ENCODE measurements around the gene HLA-DQB1. TPM values are rescaled to one million over a fixed set of nuclear protein-coding genes. Genes with fewer than 3 reads are reported as not detected.
"Not testable (repeated sequence)": the region's sequence is repeated elsewhere in the genome, so short reads cannot be mapped to it uniquely, and the experiment has no call there.

HLA-DQB1 gene
- total RNA-seq (2014; rRNA removed; shearing (Covaris generic); ENCODE audit: low replicate concordance): 79.1 and 126 TPM in 2 replicates

- peak; percentile 94 for DNase-seq
- Histone ChIP-seq H3K27me3 (ENCODE audit: low read length) (no peaks in the 10 kb centered on the region), H3K9me3 (ENCODE audit: low read length) (no peaks in the 10 kb centered on the region), H3K4me2 (ENCODE audit: low read depth, low read length, poor library complexity, severe bottlenecking) (peak within 1 kb of the TSS; percentile 73), H3K79me2 (ENCODE audit: low read length) (peaks cover 13% of the 10 kb centered on the region), H3K27ac (ENCODE audit: low read length) (peak within 1 kb of the TSS; percentile 86), H3K4me3 (ENCODE audit: low read length) (peak within 1 kb of the TSS; percentile 83), H2AFZ (ENCODE audit: low read length) (no peak within 1 kb of the TSS), H3K4me1 (ENCODE audit: low read length) (peaks cover 33% of the 10 kb centered on the region), H3K9ac (ENCODE audit: low read length) (peak within 1 kb of the TSS; percentile 74), H3K36me3 (ENCODE audit: insufficient read depth, low read length) (no peaks in the 10 kb centered on the region), H4K20me1 (ENCODE audit: insufficient read depth, low read depth, low read length) (no peaks in the 10 kb centered on the region), H3K9me2 (replicated peaks; ENCODE audit: insufficient read depth, low read length) (no peaks in the 10 kb centered on the region)
These were observed at the start of gene HLA-DQB1 for GRCh38 chr6:32666420-32667300. Gene HLA-DQB1 (minus strand): TSS chr6:32666657. CDS start chr6:32666607, 50 bp downstream.

- Histone ChIP-seq H3K79me2 (ENCODE audit: low read length) (no peaks in the 10 kb centered on the region), H4K20me1 (ENCODE audit: insufficient read depth, low read depth, low read length) (no peaks in the 10 kb centered on the region), H3K27ac (ENCODE audit: low read length) (no peak overlapping the region), H2AFZ (ENCODE audit: low read length) (no peak overlapping the region), H3K4me2 (ENCODE audit: low read depth, low read length, poor library complexity, severe bottlenecking) (no peak overlapping the region), H3K4me1 (ENCODE audit: low read length) (0 out of 2 replicates have a peak, but pooled peaks cover 2% of the 10 kb centered on the region), H3K9me3 (ENCODE audit: low read length) (no peaks in the 10 kb centered on the region), H3K9me2 (replicated peaks; ENCODE audit: insufficient read depth, low read length) (no peaks in the 10 kb centered on the region), H3K9ac (ENCODE audit: low read length) (no peak overlapping the region), H3K27me3 (ENCODE audit: low read length) (no peaks in the 10 kb centered on the region), H3K4me3 (ENCODE audit: low read length) (no peak overlapping the region), H3K36me3 (ENCODE audit: insufficient read depth, low read length) (no peaks in the 10 kb centered on the region)
- DNase-seq: no peak
These were observed 46.8 kb upstream of the HLA-DQB1 start for GRCh38 chr6:32713241-32713640.

GRCh38 chr6:32709625-32710024 lies 43.2 kb upstream of the HLA-DQB1 start:
- no peaks in the 10 kb centered on the region for H4K20me1 ChIP-seq (ENCODE audit: insufficient read depth, low read depth, low read length)
- H3K27me3 ChIP-seq (ENCODE audit: low read length): no peaks in the 10 kb centered on the region
- no peak overlapping the region for H3K4me2 ChIP-seq (ENCODE audit: low read depth, low read length, poor library complexity, severe bottlenecking)
- no peak overlapping the region for H3K9ac ChIP-seq (ENCODE audit: low read length)
- H3K27ac ChIP-seq (ENCODE audit: low read length): no peak overlapping the region
- 0 out of 2 replicates have a peak, but pooled peaks cover 2% of the 10 kb centered on the region for H3K4me1 ChIP-seq (ENCODE audit: low read length)
- no peaks in the 10 kb centered on the region for H3K9me3 ChIP-seq (ENCODE audit: low read length)
- H3K9me2 ChIP-seq (replicated peaks; ENCODE audit: insufficient read depth, low read length): no peaks in the 10 kb centered on the region
- H3K36me3 ChIP-seq (ENCODE audit: insufficient read depth, low read length): no peaks in the 10 kb centered on the region
- H3K79me2 ChIP-seq (ENCODE audit: low read length): no peaks in the 10 kb centered on the region
- no peak overlapping the region for H2AFZ ChIP-seq (ENCODE audit: low read length)
- no peak overlapping the region for H3K4me3 ChIP-seq (ENCODE audit: low read length)
- no peak for DNase-seq

- not testable (repeated sequence) for H3K9me3 ChIP-seq (ENCODE audit: low read length); H2AFZ ChIP-seq (ENCODE audit: low read length); H3K27ac ChIP-seq (ENCODE audit: low read length); H3K9me2 ChIP-seq (replicated peaks; ENCODE audit: insufficient read depth, low read length); H3K36me3 ChIP-seq (ENCODE audit: insufficient read depth, low read length); DNase-seq; H4K20me1 ChIP-seq (ENCODE audit: insufficient read depth, low read depth, low read length); H3K79me2 ChIP-seq (ENCODE audit: low read length); H3K4me3 ChIP-seq (ENCODE audit: low read length); H3K9ac ChIP-seq (ENCODE audit: low read length); H3K27me3 ChIP-seq (ENCODE audit: low read length); H3K4me2 ChIP-seq (ENCODE audit: low read depth, low read length, poor library complexity, severe bottlenecking)
- peaks cover 23% of the 10 kb centered on the region for H3K4me1 ChIP-seq (ENCODE audit: low read length)
These were observed 38.7 kb upstream of the HLA-DQB1 start for GRCh38 chr6:32705164-32705563.

- Histone ChIP-seq H2AFZ (ENCODE audit: low read length) (no peak overlapping the region), H3K9me2 (replicated peaks; ENCODE audit: insufficient read depth, low read length) (no peaks in the 10 kb centered on the region), H3K36me3 (ENCODE audit: insufficient read depth, low read length) (no peaks in the 10 kb centered on the region), H3K9me3 (ENCODE audit: low read length) (no peaks in the 10 kb centered on the region), H3K79me2 (ENCODE audit: low read length) (no peaks in the 10 kb centered on the region), H4K20me1 (ENCODE audit: insufficient read depth, low read depth, low read length) (no peaks in the 10 kb centered on the region), H3K4me1 (ENCODE audit: low read length) (peaks cover 36% of the 10 kb centered on the region), H3K27ac (ENCODE audit: low read length) (no peak overlapping the region), H3K9ac (ENCODE audit: low read length) (peak overlapping the region; percentile 37), H3K27me3 (ENCODE audit: low read length) (no peaks in the 10 kb centered on the region), H3K4me2 (ENCODE audit: low read depth, low read length, poor library complexity, severe bottlenecking) (peak overlapping the region; percentile 53), H3K4me3 (ENCODE audit: low read length) (peak overlapping the region; percentile 29)
- peak; percentile 43 for DNase-seq
These were observed 36.9 kb upstream of the HLA-DQB1 start for GRCh38 chr6:32703347-32703746.

GRCh38 chr6:32700391-32701040 lies 34.1 kb upstream of the HLA-DQB1 start:
- DNase-seq: peak; percentile 78
- peak overlapping the region; percentile 90 for H2AFZ ChIP-seq (ENCODE audit: low read length)
- H3K4me2 ChIP-seq (ENCODE audit: low read depth, low read length, poor library complexity, severe bottlenecking): peak overlapping the region; percentile 74

GRCh38 chr6:32697031-32697430 lies 30.6 kb upstream of the HLA-DQB1 start:
- Histone ChIP-seq H3K4me3 (ENCODE audit: low read length) (no peak overlapping the region), H3K9me3 (ENCODE audit: low read length) (no peaks in the 10 kb centered on the region), H3K9me2 (replicated peaks; ENCODE audit: insufficient read depth, low read length) (no peaks in the 10 kb centered on the region), H3K9ac (ENCODE audit: low read length) (no peak overlapping the region), H2AFZ (ENCODE audit: low read length) (no peak overlapping the region), H3K27ac (ENCODE audit: low read length) (no peak overlapping the region), H3K4me2 (ENCODE audit: low read depth, low read length, poor library complexity, severe bottlenecking) (no peak overlapping the region), H4K20me1 (ENCODE audit: insufficient read depth, low read depth, low read length) (no peaks in the 10 kb centered on the region), H3K27me3 (ENCODE audit: low read length) (no peaks in the 10 kb centered on the region), H3K4me1 (ENCODE audit: low read length) (peaks cover 25% of the 10 kb centered on the region), H3K36me3 (ENCODE audit: insufficient read depth, low read length) (no peaks in the 10 kb centered on the region), H3K79me2 (ENCODE audit: low read length) (no peaks in the 10 kb centered on the region)
- peak; percentile 28 for DNase-seq

More at GRCh38 chr6:32700391-32701040, 34.1 kb upstream of the HLA-DQB1 start:
- peak overlapping the region; percentile 55 for H3K9ac ChIP-seq (ENCODE audit: low read length)
- peak overlapping the region; percentile 38; the same call in 1 of the 2 replicates for H3K4me3 ChIP-seq (ENCODE audit: low read length)
- H3K36me3 ChIP-seq (ENCODE audit: insufficient read depth, low read length): no peaks in the 10 kb centered on the region
- H3K27me3 ChIP-seq (ENCODE audit: low read length): no peaks in the 10 kb centered on the region
- H3K9me3 ChIP-seq (ENCODE audit: low read length): no peaks in the 10 kb centered on the region
- no peaks in the 10 kb centered on the region for H4K20me1 ChIP-seq (ENCODE audit: insufficient read depth, low read depth, low read length)
- no peak overlapping the region for H3K27ac ChIP-seq (ENCODE audit: low read length)
- H3K79me2 ChIP-seq (ENCODE audit: low read length): no peaks in the 10 kb centered on the region
- H3K9me2 ChIP-seq (replicated peaks; ENCODE audit: insufficient read depth, low read length): no peaks in the 10 kb centered on the region
- peaks cover 36% of the 10 kb centered on the region for H3K4me1 ChIP-seq (ENCODE audit: low read length)

GRCh38 chr6:32692019-32692418 lies 25.6 kb upstream of the HLA-DQB1 start:
- Histone ChIP-seq H3K9me2 (replicated peaks; ENCODE audit: insufficient read depth, low read length) (no peaks in the 10 kb centered on the region), H3K4me2 (ENCODE audit: low read depth, low read length, poor library complexity, severe bottlenecking) (no peak overlapping the region), H3K79me2 (ENCODE audit: low read length) (no peaks in the 10 kb centered on the region), H3K4me1 (ENCODE audit: low read length) (peaks cover 25% of the 10 kb centered on the region), H3K27me3 (ENCODE audit: low read length) (no peaks in the 10 kb centered on the region), H2AFZ (ENCODE audit: low read length) (0 out of 2 replicates have a peak overlapping the region, but pooled peaks have one; percentile 69), H4K20me1 (ENCODE audit: insufficient read depth, low read depth, low read length) (no peaks in the 10 kb centered on the region), H3K4me3 (ENCODE audit: low read length) (no peak overlapping the region), H3K36me3 (ENCODE audit: insufficient read depth, low read length) (no peaks in the 10 kb centered on the region), H3K9ac (ENCODE audit: low read length) (no peak overlapping the region), H3K27ac (ENCODE audit: low read length) (no peak overlapping the region), H3K9me3 (ENCODE audit: low read length) (no peaks in the 10 kb centered on the region)
- peak; percentile 84 for DNase-seq

All from Karpas-422 (cell line).